Pulmonary artery endothelial cell (primary cell): ENCODE data around the gene LRRC45. TPM values are rescaled to one million over a fixed set of nuclear protein-coding genes. Genes with fewer than 3 reads are reported as not detected.

Source experiments
- DNase-seq: peaks from one replicate; pipeline ENCODE4 v3.0.0-alpha.2; 2011; ENCODE audit warnings: low read depth, low spot score
- total RNA-seq: library from RNA; depleted of rRNA; stranded (reverse); fragments of >200 nt; gene quantifications from 2 replicates; pipeline ENCODE4 v1.2.3, GENCODE V29; 2014

Gene LRRC45
- total RNA-seq, 1 donor from 2014 or later = 20.2 TPM

- DNase-seq = no peak
Observed at GRCh38 chr17:82007228-82007494, 15.9 kb upstream of the LRRC45 start.

GRCh38 chr17:82007495-82008257 is 15.4 kb upstream of the LRRC45 start:
- no peak for DNase-seq

DNA sequence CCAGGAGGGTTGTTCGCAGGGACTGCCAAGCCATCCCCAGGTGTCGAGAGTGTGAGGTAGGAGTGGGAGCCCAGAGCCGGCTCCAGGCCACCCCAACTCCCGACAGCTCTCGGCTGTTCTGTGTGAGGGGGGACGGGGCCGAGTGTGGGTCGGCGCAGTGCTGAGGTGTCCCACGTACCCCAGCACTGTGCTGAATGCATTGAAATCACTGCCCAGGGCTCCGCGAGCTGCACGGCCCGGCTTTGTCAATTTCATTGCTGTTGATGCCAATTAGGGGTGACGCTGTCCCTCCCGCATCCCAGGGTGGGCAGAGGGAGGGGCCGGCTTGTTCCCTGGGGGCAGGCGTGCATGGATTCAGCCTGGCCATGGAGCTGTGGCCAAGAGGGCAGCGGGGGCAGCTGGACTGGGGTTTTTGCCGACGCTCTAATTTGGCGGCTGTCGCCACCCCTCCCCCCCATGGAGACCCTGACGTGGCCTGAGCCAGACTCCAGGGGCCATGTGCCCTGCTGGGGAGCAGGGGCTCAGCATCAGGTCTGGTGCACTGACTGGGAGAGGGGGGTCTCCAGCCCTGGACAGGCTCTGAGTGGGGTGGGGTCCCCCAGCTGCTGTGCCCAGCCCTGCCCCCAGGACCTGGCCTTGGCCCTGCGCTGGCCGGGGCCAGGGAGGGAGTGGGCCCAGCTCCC is 14.7 kb upstream of the LRRC45 start:
- no peak for DNase-seq

GRCh38 chr17:82008941-82009405 is 14.1 kb upstream of the LRRC45 start:
- no peak for DNase-seq

GRCh38 chr17:82009413-82009812 is 13.7 kb upstream of the LRRC45 start:
- DNase-seq = no peak

GRCh38 chr17:82010575-82011525 is 12.3 kb upstream of the LRRC45 start:
- DNase-seq = no peak

DNA sequence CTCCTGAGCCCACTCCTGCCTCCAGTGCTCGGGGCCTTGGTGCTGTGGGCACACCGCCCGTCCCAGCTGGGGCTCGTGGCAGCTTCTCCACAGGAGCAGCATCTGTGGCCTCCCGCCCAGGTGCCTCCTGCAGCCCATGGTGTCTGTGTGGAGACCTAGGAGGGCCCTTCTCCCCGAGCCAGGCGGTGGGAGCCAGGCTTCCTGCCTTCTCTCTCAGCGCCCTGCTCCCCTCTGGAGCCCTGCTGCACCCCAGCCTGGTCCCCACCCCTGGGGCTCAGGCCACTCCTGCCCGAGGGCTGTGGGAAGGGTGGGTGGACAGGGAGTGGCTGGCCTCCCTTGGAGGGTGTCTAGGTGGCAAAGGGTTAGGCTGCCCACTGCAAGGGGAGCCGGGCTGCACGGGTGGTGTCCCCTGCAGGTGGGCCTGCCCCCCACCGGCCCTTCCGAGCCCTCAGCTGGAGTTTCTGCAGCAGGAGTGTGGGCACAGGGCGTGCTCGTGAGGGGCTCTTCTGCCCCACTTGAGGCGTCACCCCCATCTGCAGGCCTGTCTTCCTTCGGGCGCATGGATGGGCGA is 11.4 kb upstream of the LRRC45 start:
- DNase-seq = no peak

GRCh38 chr17:82012261-82012639 is 10.9 kb upstream of the LRRC45 start:
- DNase-seq = no peak

DNA sequence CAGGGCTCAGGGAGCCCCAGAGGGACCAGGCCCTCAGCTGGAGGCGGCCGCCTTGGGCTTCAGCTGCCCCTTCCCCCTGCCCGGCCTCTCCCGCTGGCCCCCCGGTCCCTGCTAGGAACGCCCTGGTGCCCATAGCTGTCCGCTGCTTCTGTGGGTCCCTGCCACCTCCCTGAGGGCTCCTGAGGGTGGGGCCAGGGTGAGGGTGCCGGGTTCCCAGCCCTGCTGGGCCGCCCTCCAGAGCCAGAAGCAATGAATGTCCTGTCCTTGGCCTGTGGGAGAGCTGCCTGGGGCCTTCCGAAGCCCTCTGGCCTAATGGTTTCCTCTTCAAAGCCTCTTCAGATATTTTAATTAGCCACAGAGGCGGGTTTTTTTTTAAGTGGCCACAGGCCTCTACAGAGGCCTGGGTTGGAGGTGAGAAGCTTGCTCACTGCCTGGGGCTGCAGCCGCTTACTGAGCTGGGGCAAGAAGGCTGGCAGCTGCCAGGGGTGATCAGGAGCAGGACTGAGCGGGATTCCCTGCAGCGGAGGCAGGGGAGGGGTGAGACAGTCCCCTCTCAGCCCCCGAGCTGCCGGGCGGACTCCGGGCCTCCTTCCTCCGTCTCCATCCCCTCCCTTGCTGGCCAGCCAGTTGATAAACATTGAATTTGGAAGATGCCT is 10.3 kb upstream of the LRRC45 start:
- no peak for DNase-seq

DNA sequence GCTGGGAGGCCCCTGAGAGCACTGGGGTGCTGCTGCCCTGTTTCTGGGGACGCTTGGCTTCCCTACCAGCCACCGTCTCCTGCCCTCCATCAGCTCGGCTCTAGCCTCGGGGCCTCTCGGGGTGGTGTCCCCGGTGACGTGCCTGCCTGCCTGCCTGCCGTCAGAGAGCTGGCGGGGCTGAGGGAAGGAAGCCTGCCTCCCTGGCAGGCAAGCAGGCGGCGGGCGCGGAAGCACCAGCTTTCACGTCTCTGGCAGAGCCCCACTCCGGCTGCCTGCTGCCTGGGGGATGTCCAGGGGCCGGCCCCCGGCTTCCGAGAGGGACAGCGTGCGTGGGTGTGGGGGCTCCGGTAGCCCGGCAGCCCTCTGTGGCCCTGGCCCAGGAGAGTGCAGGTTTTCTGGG is 9.8 kb upstream of the LRRC45 start:
- no peak for DNase-seq

GRCh38 chr17:82013772-82014321 is 9.3 kb upstream of the LRRC45 start:
- DNase-seq = no peak

GRCh38 chr17:82014432-82014831 is 8.7 kb upstream of the LRRC45 start:
- no peak for DNase-seq

GRCh38 chr17:82014971-82015310 is 8.2 kb upstream of the LRRC45 start:
- no peak for DNase-seq

GRCh38 chr17:82015311-82015971 is 7.7 kb upstream of the LRRC45 start:
- no peak for DNase-seq

- no peak for DNase-seq
Observed at GRCh38 chr17:82016061-82016874, 6.8 kb upstream of the LRRC45 start.

DNA sequence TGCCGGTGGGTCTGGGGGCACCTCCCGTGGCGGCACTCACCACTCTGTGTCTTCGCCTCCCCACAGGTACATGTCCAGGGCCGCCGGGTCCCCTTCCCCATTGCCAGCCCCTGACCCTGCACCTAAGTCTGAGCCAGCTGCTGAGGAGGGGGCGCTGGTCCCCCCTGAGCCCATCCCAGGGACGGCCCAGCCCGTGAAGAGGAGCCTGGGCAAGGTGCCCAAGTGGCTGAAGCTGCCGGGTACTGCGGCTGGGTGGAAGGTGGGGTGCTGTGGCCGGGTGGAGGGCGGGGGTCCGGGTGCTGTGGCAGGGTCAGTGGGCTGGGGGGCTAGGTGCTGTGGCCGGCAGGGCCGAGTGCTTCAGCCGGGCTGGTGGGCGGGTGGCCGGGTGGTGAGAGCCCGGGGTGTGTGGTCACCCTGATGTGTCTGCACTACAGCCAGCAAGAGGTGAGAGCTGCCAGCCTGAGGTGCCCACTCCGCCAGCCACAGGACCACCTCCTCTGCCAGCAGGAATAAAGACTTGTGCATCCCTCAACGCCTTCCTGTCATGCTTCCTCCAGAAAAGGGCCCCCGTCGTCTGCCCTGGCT is 6.1 kb upstream of the LRRC45 start:
- DNase-seq = no peak

DNA sequence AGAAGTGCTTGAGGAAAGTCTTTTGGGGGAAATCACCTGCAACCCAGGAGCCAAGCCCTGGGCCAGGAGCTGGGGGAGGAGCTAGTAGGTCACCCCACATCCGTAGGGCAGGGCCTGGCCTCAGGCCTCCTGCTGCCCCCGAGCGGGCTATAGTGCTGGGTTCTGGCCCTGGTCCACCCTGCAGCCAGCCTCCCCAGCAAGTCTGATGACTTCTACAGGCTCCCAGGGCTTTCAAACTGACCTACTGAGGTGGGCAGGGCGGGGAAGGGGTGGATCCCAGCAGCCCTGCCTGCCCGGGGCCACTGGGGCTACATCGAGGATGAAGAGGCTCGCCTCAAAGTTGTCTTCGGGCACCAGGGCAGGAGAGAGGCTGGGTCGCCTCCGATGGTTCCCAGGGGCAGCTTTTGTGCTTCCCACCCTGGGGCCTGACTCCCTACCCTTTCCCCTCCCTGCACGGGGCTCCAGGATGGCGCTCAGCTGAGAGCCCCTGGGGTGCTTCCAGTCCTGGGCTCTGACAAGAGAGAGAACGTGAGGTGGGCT is 5.4 kb upstream of the LRRC45 start:
- no peak for DNase-seq

- no peak for DNase-seq
Observed at GRCh38 chr17:82018152-82018988, 4.7 kb upstream of the LRRC45 start.
